HEK293 (cell line): ENCODE results near the gene OSBPL1A.

Source experiments
- CTCF ChIA-PET: fragments of 350-600 bp; formaldehyde crosslinking; extraction: SDS; loops from one replicate; lab custom pipeline; 2021; ENCODE audit warnings: antibody characterized with exemption; lab: Yijun Ruan, JAX
- POLR2A ChIA-PET: fragments of 300-600 bp; formaldehyde crosslinking; extraction: SDS; loops from one replicate; lab custom pipeline; 2020; ENCODE audit warnings: antibody characterized with exemption, inconsistent platforms; lab: Yijun Ruan, JAX
- H3K27ac ChIP-seq: fragments of 200-500 bp; sonication (Bioruptor generic); 2 replicates; pipeline ENCODE4 v1.5.1; 2014; ENCODE audit warnings: low read depth, low read length, control low read depth, inconsistent platforms; ENCODE audit errors: extremely low read depth
- H3K36me3 ChIP-seq, 2 experiments: fragments of 200-500 bp in 1 of 2; sonication (Bioruptor generic) in 1 of 2; 1 replicate in 1 of 2; 2 replicates in 1 of 2; pipeline ENCODE4 v1.5.1; 2014 to 2017; ENCODE audit warnings: inconsistent platforms in 2 of 2, low read length in 2 of 2; ENCODE audit not compliant: control insufficient read depth in 2 of 2, insufficient read depth in 1 of 2
- H3K4me1 ChIP-seq: fragments of 200-500 bp; sonication (Bioruptor generic); 2 replicates; pipeline ENCODE4 v1.5.1; 2014; ENCODE audit warnings: mild to moderate bottlenecking, low read length, inconsistent platforms; ENCODE audit not compliant: control insufficient read depth, insufficient read depth
- H3K4me3 ChIP-seq: 2 replicates; pipeline ENCODE4 v1.5.1; 2011; ENCODE audit warnings: low read depth, mild to moderate bottlenecking, control low read depth, low read length, moderate library complexity
- H3K9me3 ChIP-seq: fragments of 200-500 bp; sonication (Bioruptor generic); 2 replicates; pipeline ENCODE4 v1.5.1; 2014; ENCODE audit warnings: low read depth, low read length, inconsistent platforms; ENCODE audit not compliant: control insufficient read depth, insufficient read depth
- CTCF ChIP-seq: fragments of 450-650 bp; formaldehyde crosslinking; IDR thresholded peaks from 2 replicates; pipeline ENCODE4 v1.5.1; 2016; ENCODE audit warnings: missing biosample characterization, missing genetic modification characterization
- IKZF3 ChIP-seq: fragments of 450-650 bp; IDR thresholded peaks from 2 replicates; pipeline ENCODE4 v1.5.0; 2018; ENCODE audit warnings: missing biosample characterization, mild to moderate bottlenecking, missing genetic modification characterization, moderate library complexity
- KLF10 ChIP-seq: fragments of 450-650 bp; IDR thresholded peaks from 2 replicates; pipeline ENCODE4 v1.5.1; 2018; ENCODE audit warnings: missing biosample characterization, mild to moderate bottlenecking, missing genetic modification characterization
- SETDB1 ChIP-seq: IDR thresholded peaks from one replicate; pipeline ENCODE4 v1.6.1; 2017; ENCODE audit warnings: mild to moderate bottlenecking, low read length, moderate library complexity, mixed read lengths; ENCODE audit not compliant: insufficient read length
- SP7 ChIP-seq: fragments of 450-650 bp; formaldehyde crosslinking; IDR thresholded peaks from 2 replicates; pipeline ENCODE4 v1.5.1; 2016; ENCODE audit warnings: missing biosample characterization, missing genetic modification characterization
- YY1 ChIP-seq: fragments of 450-650 bp; formaldehyde crosslinking; IDR thresholded peaks from 2 replicates; pipeline ENCODE4 v1.5.1; 2018; ENCODE audit warnings: missing biosample characterization, missing genetic modification characterization
- ZBTB10 ChIP-seq: fragments of 450-650 bp; formaldehyde crosslinking; IDR thresholded peaks from 2 replicates; pipeline ENCODE4 v1.5.1; 2016; ENCODE audit warnings: missing biosample characterization, missing genetic modification characterization
- ZBTB8A ChIP-seq: fragments of 450-650 bp; formaldehyde crosslinking; IDR thresholded peaks from 2 replicates; pipeline ENCODE4 v1.5.1; 2016; ENCODE audit warnings: missing biosample characterization, missing genetic modification characterization
- ZNF146 ChIP-seq: fragments of 450-650 bp; formaldehyde crosslinking; IDR thresholded peaks from 2 replicates; pipeline ENCODE4 v1.5.1; 2016; ENCODE audit warnings: missing biosample characterization, missing genetic modification characterization
- ZNF19 ChIP-seq: fragments of 450-650 bp; formaldehyde crosslinking; IDR thresholded peaks from 2 replicates; pipeline ENCODE4; 2016; ENCODE audit warnings: missing biosample characterization, missing genetic modification characterization, low read depth
- ZNF248 ChIP-seq: fragments of 450-650 bp; formaldehyde crosslinking; IDR thresholded peaks from 2 replicates; pipeline ENCODE4 v1.5.1; 2017; ENCODE audit warnings: missing biosample characterization, missing genetic modification characterization
- ZNF335 ChIP-seq: fragments of 450-650 bp; formaldehyde crosslinking; conservative IDR thresholded peaks from 2 replicates; pipeline ENCODE4 v1.5.1; 2016; ENCODE audit warnings: missing biosample characterization, missing genetic modification characterization
- ZNF580 ChIP-seq: fragments of 450-650 bp; formaldehyde crosslinking; IDR thresholded peaks from 2 replicates; pipeline ENCODE4 v1.5.1; 2016; ENCODE audit warnings: missing biosample characterization, missing genetic modification characterization
- ZNF654 ChIP-seq: fragments of 450-650 bp; formaldehyde crosslinking; IDR thresholded peaks from 2 replicates; pipeline ENCODE4 v1.5.1; 2016; ENCODE audit warnings: low read depth, missing biosample characterization, missing genetic modification characterization
- TF ChIP-seq, protein P1 (sequence below): fragments of 450-650 bp; formaldehyde crosslinking; IDR thresholded peaks from 2 replicates; pipeline ENCODE4 v1.5.1; 2016; ENCODE audit warnings: missing biosample characterization, missing genetic modification characterization, borderline replicate concordance
- TF ChIP-seq, protein P2 (sequence below): fragments of 450-650 bp; formaldehyde crosslinking; IDR thresholded peaks from 2 replicates; pipeline ENCODE4 v1.5.1; 2016; ENCODE audit warnings: missing biosample characterization, missing genetic modification characterization

OSBPL1A gene

GRCh38 chr18:24121625-24122024, 276.0 kb downstream of the OSBPL1A start:
- Histone ChIP-seq H3K4me3 (no peak overlapping the region), H3K27ac (no peak overlapping the region), H3K4me1 (no peaks in the 10 kb centered on the region)
- CTCF ChIA-PET: interaction anchor here (0.7 to 2.9 kb wide), 2 partner anchors 55 to 203 kb away, joined by 5 to 12 read pairs; no protein-coding TSS in a partner anchor
- TF ChIP-seq ZNF19 (tag by site-specific recombination) (no peak), YY1 (tag by site-specific recombination) (no peak), IKZF3 (tag by site-specific recombination) (no peak)
- TF ChIP-seq, all 188 proteins: peak for 0
- H3K36me3 ChIP-seq: peaks cover 3 to 8% of the 10 kb centered on the region in 2 experiments
- no peaks in the 10 kb centered on the region for H3K9me3 ChIP-seq
- POLR2A ChIA-PET: interaction anchor here (3.9 kb wide), 1 partner anchor 17 kb away, joined by 17 read pairs; the partner anchor contains the start of gene CABYR

DNA sequence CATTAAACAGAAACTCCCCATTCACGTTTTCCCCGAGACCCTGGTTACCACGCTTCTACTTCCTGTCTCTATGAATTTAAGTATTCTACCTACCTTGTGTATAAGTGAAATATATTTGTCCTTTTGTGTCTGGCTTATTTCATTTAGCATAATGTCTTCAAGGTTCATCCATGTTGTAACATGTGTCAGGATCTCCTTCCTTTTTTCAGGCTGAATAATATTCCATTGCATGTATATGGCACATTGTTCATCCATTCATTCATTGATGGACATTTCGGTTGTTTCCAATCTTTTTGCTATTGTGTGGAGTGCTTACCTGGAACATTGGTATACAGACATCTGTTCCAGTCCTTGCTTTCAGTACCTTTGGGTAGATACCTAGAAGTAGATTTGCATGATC, 276.9 kb downstream of the OSBPL1A start:
- no peak overlapping the region for H3K27ac ChIP-seq
- peaks cover under 1 to 8% of the 10 kb centered on the region in 2 experiments for H3K36me3 ChIP-seq
- H3K9me3 ChIP-seq: no peaks in the 10 kb centered on the region
- TF ChIP-seq ZNF146 (tag by site-specific recombination): peak; percentile 70
- TF ChIP-seq ZNF580 (tag by site-specific recombination): peak; percentile 53; the same call in 1 of the 2 replicates
- TF ChIP-seq, protein P1, sequence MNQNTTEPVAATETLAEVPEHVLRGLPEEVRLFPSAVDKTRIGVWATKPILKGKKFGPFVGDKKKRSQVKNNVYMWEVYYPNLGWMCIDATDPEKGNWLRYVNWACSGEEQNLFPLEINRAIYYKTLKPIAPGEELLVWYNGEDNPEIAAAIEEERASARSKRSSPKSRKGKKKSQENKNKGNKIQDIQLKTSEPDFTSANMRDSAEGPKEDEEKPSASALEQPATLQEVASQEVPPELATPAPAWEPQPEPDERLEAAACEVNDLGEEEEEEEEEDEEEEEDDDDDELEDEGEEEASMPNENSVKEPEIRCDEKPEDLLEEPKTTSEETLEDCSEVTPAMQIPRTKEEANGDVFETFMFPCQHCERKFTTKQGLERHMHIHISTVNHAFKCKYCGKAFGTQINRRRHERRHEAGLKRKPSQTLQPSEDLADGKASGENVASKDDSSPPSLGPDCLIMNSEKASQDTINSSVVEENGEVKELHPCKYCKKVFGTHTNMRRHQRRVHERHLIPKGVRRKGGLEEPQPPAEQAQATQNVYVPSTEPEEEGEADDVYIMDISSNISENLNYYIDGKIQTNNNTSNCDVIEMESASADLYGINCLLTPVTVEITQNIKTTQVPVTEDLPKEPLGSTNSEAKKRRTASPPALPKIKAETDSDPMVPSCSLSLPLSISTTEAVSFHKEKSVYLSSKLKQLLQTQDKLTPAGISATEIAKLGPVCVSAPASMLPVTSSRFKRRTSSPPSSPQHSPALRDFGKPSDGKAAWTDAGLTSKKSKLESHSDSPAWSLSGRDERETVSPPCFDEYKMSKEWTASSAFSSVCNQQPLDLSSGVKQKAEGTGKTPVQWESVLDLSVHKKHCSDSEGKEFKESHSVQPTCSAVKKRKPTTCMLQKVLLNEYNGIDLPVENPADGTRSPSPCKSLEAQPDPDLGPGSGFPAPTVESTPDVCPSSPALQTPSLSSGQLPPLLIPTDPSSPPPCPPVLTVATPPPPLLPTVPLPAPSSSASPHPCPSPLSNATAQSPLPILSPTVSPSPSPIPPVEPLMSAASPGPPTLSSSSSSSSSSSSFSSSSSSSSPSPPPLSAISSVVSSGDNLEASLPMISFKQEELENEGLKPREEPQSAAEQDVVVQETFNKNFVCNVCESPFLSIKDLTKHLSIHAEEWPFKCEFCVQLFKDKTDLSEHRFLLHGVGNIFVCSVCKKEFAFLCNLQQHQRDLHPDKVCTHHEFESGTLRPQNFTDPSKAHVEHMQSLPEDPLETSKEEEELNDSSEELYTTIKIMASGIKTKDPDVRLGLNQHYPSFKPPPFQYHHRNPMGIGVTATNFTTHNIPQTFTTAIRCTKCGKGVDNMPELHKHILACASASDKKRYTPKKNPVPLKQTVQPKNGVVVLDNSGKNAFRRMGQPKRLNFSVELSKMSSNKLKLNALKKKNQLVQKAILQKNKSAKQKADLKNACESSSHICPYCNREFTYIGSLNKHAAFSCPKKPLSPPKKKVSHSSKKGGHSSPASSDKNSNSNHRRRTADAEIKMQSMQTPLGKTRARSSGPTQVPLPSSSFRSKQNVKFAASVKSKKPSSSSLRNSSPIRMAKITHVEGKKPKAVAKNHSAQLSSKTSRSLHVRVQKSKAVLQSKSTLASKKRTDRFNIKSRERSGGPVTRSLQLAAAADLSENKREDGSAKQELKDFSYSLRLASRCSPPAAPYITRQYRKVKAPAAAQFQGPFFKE (tag by site-specific recombination): no peak
- POLR2A ChIA-PET: interaction anchor here (1.5 kb wide), 1 partner anchor 18 kb away, joined by 5 read pairs; the partner anchor contains the start of gene CABYR
- H3K4me1 ChIP-seq: no peaks in the 10 kb centered on the region
- no peak overlapping the region for H3K4me3 ChIP-seq
- CTCF ChIA-PET: interaction anchor here (1.4 to 2.9 kb wide), 4 partner anchors 104 to 202 kb away, joined by 3 to 12 read pairs (median 6); no protein-coding TSS in a partner anchor

- Histone ChIP-seq H3K36me3 (peaks cover 0 to 8% of the 10 kb centered on the region in 2 experiments), H3K4me1 (no peaks in the 10 kb centered on the region), H3K27ac (no peak overlapping the region), H3K9me3 (no peaks in the 10 kb centered on the region), H3K4me3 (no peak overlapping the region)
- ChIA-PET POLR2A (interaction anchor here (1.5 kb wide), 1 partner anchor 20 kb away, joined by 5 read pairs; the partner anchor contains the start of gene CABYR), CTCF (interaction anchor here (0.5 to 2.9 kb wide), 22 partner anchors 9 to 621 kb away, joined by 3 to 12 read pairs (median 4); partner anchors contain the start of gene CABYR)
- TF ChIP-seq, protein P2, sequence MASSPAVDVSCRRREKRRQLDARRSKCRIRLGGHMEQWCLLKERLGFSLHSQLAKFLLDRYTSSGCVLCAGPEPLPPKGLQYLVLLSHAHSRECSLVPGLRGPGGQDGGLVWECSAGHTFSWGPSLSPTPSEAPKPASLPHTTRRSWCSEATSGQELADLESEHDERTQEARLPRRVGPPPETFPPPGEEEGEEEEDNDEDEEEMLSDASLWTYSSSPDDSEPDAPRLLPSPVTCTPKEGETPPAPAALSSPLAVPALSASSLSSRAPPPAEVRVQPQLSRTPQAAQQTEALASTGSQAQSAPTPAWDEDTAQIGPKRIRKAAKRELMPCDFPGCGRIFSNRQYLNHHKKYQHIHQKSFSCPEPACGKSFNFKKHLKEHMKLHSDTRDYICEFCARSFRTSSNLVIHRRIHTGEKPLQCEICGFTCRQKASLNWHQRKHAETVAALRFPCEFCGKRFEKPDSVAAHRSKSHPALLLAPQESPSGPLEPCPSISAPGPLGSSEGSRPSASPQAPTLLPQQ (tag by site-specific recombination): 0 out of 2 replicates have a peak, but pooled peaks have one; percentile 16
- TF ChIP-seq ZNF654 (tag by site-specific recombination) (peak; percentile 87), ZNF335 (tag by site-specific recombination) (0 out of 2 replicates have a peak, but pooled peaks have one; percentile 20), ZNF248 (tag by site-specific recombination) (no peak), ZBTB10 (tag by site-specific recombination) (no peak), CTCF (tag by site-specific recombination) (peak; percentile 59; the same call in 1 of the 2 replicates), SP7 (no peak), SETDB1 (no peak), ZNF146 (tag by site-specific recombination) (no peak), ZBTB8A (tag by site-specific recombination) (no peak), KLF10 (tag by site-specific recombination) (no peak)
Measured at GRCh38 chr18:24118750-24119577, 278.7 kb downstream of the OSBPL1A start.
